HTR-8/SVneo (cell line): Measurements from ENCODE around the gene CNIH1.
A peak's percentile ranks its signal among the peaks of the same experiment; 100 is the strongest.

Experiments used
- DNase-seq: peaks from one replicate; pipeline ENCODE4 v3.0.0; 2011; ENCODE audit warnings: low spot score, mixed read lengths; ENCODE audit not compliant: insufficient read length
- FAIRE-seq: peaks from 2 replicates; lab custom pipeline; 2011; peaks lifted over from hg19 to GRCh38; lab: Jason Lieb, UNC

Gene CNIH1

DNA sequence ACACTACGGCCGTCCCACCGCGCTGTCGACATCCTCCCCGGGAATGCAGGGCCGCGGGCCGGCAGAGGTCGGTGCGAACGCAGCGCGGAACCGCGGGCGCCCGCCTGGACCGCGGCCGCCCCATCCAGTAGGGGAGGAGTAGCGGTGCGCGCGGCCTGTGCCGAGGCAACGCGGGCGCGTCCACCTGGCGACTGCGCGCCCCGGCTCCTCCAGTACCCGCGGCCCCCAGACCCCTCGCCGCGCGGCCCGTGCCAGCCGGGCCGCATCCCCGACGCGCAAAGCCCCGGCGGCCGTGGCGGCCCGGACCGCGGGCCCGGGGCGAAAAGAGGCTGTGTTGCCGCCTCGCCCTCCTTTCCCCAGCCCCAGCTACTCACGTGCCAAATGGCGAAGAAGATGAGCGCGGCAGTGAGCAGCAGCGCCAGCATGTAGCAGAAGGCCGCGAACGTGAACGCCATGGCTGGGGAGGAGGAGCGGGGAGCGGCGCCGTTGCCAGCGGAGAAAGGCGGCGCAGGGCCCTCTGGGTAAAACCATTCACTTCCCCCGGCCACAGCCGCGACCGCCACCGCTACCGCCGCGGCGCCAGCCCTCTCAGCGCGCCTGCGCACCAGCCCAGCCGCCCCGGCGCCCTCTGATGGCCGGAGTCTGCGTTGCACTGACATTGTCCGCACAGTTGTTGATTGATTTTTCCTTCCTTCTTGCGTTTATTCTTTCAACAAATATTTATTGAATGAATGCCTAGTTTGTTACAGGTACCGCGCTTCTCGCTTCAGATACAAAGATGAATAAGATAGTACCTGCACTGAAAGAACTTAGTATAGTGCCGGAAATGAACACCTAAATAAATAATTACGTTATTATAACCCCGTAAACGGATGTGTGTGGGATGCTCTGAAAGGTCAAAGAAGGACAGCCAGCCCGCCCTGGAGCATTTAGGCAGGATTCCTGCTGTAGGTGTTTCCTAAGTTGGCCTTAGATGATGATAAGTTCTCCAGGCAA, at the start of gene CNIH1:
CNIH1 (minus strand) TSS at position 502 of the 996 bp plus-strand sequence; CDS start at position 455, 47 bp downstream.
- FAIRE-seq (peak; percentile 99), DNase-seq (peak; percentile 99)

DNA sequence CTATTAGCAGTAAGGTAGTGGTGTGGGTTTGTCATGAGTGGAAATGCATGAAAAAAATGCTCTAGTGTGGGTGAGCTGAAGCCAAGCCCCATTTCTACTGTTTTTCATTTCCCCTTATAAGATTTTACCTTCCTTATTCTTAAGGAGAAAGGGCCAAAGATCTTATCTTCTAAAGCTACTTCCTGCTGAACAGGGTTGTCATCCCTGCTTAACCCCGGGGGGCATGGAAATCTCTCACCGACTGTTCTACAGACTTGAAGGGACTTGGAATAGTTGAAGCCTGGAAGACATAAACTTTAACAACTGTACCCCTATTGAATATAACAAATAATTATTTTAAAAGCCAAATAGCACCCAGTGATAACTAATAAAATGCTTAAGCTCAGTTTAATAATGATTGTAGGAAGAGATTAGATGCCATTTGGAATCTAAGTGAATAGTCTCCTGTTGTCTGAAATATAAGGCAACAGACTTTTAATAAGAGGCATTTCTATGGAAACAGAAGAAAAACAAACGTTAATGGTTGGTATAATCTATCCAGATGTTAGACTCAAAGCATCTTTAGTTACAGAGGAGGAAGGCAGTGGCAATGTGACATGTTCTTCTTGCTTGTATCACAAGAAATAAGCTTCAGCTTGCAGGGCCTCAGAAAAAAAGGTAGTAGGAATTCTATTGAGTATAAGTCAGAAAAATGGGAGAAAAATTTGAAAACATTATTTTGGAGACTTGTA, 49.4 kb upstream of the CNIH1 start:
- no peak for FAIRE-seq
- DNase-seq, result no peak

DNA sequence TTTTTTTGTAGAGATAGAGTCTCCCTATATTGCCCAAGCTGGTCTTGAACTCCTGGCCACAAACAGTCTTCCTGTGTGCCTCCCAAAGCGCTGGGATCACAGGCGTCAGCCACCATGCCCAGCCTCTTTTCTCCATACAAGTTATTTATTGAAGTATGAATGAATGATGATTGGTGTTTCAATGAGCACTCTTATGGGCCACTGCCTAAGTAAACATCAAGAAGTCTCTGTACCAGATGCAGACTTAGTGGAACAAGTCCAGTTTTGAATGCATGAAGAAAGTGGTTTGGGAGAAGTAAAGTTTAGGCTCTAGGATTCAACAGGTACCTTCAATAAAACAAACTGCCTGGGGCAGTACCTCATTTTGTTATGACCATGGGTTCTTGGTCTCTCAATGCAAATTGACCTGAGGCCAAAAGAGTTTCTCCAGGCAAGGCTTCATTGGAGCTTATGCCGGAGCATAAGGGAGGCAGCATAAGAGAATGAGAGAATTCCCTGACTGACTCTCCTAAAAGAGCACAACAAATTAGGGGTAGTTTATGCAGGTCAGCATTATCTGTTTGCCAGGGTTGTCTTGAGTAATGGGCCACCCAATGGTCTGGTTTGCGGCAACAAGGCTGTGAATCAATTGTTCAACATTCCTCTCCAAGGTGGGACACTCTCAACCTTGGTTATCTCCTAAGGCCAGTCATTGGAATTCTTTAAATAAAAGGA, 48.7 kb upstream of the CNIH1 start:
- peak; percentile 49 for FAIRE-seq
- DNase-seq, result no peak

DNA sequence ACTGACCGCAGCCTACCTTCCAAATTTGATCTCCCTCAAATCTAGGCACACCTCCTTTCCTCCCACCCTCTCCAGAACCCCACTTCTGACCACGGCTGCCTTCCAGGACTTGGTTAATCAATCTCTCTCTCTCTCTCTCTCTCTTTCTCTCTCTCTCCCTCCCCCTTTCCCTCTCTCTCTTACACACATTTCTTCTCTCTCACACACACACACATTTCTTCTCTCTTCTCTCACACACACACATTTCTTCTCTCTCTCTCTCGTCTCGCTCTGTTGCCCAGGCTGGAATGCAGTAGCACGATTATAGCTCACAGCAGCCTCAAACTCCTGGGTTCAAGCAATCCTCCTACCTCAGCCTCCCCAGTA, 48.1 kb upstream of the CNIH1 start:
- no peak for DNase-seq
- peak; percentile 69 for FAIRE-seq

DNA sequence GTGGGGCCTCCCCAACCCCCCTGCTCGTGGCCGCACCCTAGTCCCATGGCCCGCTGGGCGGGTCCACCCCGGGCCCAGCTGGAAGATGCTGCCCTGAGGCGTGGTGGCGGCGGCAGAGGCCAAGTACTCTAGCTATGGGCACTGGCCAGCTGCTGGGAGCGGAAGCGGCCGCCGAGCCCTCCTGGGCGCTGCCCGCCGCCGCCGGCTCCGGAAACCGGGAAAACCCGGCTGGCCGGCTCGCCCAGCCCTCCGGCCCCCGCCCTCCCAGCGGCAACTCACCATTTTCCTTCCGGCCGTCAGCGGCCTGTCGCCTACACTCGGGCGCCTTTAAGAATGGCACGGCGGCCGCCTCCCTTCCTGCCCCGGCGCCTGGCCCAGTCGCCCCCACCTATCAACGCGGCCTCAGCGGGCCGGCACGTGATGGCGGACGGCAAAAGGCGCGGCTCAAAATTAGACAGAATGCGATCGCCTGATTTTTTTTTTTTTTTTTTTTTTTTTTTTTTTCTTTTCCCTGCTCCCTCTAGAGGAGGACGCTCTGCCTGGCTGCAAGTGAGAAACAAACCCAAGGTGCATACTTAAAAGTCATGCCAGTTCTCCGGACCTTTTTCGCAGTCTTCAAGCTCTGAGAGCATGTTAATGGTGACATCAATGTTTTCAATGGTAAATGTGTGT, 47.6 kb upstream of the CNIH1 start, which contains the start of gene GMFB:
GMFB (minus strand) TSS at position 335 of the 672 bp plus-strand sequence; CDS start at position 282, 53 bp downstream.
- FAIRE-seq (peak; percentile 92), DNase-seq (peak; percentile 92)

DNA sequence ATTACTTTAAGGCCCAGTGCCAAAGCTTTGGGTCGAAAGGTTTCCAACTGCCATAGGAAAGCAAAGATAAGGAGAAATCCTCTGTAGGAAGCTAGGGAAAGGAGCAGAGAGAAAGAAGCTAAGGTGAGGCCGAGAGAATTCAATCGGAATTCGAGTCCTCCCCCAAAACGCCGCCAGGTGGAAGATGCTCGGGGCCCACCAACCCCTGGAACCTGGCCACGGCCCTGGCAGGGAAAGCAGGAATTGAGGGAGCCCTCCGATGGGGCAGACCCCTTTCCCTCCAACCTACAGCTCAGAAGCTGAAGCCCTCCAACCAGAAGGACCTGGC, 47.1 kb upstream of the CNIH1 start:
- DNase-seq (no peak), FAIRE-seq (no peak)

DNA sequence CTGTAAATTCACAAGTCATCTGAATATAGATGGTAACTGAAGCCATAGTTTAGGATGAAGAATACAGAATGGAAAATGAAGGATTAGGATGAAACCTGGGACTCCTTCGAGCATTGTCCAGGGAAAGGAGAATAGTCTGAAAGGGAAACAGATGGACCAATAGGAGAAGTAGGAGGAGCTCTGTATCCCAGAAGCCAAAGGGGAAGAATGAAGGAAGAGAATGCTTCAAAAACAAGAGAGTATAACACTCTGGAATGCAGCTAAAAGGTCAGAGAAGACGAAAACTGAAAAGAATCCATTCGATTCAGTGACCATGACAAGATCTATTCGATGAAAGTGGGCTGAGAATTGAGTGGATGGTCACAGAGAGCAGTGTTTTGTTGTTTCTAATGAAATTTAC, 46.6 kb upstream of the CNIH1 start:
- FAIRE-seq (peak; percentile 70), DNase-seq (peak; percentile 82)

DNA sequence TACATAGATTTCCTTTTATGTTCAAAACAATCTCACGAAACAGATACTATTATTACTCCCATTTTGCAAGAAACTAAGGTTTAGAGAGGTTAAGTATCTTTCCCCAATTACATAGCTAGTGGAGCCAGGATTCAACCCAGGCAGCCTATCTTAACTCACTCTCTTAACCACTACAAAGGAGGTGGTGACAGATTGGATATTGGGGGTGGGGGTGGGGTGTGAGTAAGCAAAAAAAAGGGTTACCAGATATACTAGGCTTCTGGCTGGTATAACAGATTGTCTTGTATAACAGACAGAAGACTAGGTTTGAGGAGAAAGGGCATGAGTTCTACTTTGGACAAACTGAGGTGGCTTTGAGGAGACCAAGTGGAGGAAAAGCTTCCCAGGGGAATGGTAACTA, 45.5 kb upstream of the CNIH1 start:
- no peak for FAIRE-seq
- DNase-seq, result no peak

DNA sequence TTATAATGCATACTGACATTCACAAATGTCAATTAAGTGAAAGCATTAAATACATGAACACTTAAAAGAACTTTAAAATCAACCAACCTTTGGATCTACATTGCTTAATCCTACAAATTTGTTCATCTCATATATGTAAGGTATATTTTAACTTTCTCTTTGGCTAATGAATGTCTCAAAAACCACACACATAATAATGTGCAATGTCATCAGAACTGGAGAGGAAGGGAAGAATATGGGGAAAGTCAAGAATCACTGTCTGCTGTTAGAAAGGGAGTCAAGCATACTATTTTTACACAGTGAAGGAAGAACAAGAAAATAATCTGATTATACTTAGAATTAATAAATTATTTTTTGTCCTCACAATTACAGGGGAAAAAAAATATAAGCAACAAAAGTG, 42.7 kb upstream of the CNIH1 start:
- no peak for DNase-seq
- FAIRE-seq, result peak; percentile 40

DNA sequence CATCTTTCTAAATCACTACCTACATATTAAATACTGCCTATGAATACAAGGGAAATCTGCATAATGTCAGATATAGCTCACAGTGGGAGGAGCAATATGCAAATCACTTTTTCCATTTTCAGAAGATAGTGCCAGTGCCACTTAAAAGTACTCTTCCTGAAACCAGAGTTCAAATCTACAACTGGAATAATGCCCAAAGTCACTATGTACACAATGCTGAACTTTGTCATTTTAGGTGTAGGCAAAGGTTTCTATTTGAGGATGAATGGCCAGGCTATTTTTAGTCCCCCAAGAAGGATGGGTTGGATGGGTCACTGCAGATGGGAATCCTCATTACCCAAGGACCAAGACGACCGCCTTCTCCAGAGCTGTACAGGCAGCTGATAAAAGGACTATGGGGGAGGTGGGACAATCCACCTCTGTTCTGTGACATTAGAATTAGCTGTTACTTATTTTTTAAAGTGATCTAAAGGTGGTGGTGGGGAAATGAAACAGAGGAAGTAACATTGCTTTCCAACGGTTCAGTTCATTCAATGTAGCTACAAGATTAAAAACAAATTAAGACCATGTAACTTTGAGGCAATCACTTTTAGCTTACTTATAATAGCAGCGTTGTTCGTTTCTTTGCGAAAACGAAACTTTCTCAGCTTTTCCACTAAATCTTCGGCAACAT, 42.0 kb upstream of the CNIH1 start:
- DNase-seq, result no peak
- peak; percentile 20 for FAIRE-seq

DNA sequence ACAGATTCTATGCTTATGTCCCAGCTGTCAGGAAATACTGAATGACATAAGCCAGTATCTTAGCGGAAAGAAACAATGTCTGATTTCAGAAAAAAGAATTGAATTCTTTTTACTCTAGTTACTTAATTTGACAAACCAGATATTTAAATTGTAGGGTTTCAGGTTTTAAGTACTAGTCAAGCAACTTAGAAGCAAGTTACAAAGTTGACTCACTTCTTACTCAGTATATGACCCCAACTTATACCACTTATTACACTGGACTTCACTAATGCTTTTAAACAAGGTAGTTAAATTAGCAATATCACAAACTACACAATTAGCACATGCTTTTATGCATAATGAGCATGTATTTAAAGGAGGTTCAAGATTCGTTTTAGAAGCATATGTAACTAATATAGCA, 40.5 kb upstream of the CNIH1 start:
- FAIRE-seq, result peak; percentile 81

DNA sequence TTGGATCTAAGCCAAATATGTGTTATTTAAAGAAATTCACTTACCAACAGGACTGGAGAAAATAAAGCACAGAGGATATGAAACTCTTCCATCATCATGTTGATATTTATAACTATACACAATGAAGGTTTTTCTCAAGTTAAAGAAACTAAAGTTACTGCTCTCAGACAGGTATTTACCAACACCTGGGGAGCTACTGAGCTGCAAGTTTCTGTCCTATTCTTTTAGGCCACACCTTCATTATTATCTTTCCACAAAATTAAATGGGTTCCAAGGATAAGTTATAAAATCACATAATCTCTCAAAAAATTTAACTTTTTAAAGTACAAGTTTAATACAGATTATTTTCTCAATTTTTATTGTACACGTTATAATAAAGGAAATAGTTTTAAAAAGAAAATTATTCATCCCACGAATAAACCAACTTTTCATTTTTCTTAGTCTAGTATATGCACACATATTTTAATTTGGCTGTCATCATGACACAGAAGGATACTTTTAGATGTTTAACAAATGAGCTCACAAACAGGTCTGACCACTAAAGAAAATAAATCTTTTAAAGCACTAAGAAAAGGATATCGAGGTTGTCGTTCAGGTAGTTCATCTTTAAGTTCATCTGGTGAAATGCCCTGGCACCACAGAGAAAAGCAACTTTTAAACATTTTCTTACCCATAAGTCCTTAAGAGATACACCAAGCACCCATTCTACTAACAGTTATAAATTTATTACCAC, 39.8 kb upstream of the CNIH1 start:
- no peak for DNase-seq
- FAIRE-seq, result no peak

More for the DNA sequence above, 40.5 kb upstream of the CNIH1 start:
- DNase-seq, result no peak

DNA sequence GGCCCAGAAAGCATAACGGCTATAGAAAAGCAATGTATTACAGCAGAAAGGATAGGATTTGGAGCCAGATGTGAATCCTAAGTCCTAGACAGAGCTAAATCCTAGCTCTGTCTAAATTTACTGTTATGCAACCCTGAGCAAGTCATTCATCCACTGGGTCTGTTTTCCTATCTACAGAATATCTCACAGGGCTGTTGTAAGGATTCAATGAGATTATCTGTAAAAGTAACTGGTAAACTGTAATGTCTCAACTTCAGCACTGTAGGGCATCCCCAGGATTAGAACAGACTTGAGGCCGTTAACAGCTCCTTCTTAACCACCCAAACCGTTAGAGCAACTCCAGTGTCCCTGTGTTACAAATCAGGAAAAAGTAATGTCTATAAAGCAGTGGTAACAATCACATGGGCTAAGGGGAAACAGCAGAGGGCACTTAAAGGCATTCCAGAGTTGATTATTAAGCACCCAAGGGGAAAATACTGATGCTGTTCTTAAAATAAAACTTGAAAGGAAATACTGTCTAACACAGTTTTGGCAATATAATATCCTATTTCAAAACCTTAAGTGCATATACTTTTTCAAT, 37.6 kb upstream of the CNIH1 start:
- FAIRE-seq, result peak; percentile 71

DNA sequence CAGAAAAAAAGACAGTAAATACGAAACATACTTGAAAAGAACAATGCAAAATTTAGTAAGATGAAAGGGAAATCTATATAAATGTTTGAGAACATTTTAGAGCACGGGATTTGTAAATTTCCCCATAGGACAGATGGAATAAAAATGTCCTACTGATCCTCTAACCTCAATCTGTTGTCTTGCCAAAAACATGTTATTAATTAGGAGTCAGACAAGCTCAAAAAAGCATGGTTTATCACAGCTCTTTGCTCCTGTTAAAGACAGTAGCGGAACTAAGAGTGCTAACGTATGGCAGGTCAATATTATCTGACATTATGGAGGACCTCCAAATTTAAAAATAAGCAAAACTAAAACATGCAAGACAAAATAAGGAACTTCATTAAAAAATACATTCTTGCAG, 34.7 kb upstream of the CNIH1 start:
- FAIRE-seq (peak; percentile 86), DNase-seq (no peak)

More for the DNA sequence above, 37.6 kb upstream of the CNIH1 start:
- DNase-seq, result no peak

DNA sequence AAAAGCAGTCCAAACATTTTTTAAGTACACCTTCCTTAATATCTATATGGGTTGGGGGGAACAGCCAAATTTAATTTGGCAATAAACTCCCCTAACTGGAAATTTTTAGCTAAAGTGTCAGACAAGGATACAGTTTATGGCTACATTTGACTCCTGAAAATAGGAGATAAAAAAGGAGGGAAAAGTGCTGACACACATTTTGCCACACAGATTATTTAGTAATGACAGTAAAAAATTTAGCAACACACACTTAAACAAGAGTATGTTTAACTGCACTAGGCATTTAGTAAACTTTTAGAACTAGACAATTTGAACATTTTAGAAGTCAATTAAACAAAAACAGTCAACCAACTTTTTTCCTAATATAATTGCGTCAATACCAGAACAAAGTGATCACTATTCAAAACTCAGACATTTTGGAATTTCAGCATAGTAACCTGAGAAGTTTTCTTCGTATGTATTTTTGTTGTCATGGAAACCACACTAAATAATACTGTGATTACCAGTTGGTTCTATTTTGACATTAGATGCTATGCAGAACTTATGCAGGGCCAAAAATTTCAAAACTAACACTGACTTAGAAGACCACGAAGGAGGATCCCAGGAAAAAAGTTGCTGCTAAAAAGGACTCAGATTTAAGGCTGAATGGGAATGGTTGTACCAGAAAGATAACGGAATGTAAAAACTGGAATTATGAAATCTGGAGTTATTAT, 34.2 kb upstream of the CNIH1 start:
- FAIRE-seq (no peak), DNase-seq (no peak)

DNA sequence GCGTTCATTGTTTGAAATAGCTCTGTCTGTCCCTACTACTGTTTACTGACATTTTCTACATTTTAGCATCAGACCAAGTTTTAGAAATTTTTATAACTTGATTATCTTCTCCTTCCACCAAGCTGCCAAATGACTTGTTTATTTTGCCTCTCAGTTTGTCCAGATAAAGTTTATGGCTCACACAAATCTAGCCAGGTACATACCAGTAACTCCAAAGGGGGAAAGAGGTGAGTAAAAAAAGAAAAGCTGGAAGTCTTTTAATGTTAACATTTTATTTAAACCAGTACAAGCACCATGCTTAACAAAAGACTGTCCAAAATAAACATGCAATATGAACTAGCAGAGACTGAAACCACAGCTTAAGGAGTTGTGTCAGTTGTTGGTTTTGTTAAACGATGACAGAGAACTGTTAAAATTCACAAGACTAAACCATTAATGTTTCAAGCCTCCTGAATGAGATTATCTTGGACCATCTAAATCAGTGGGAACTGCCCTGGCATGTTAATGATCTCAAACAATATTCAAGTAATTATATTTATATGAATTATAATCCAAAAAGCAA, 33.1 kb upstream of the CNIH1 start:
- DNase-seq (no peak), FAIRE-seq (no peak)

DNA sequence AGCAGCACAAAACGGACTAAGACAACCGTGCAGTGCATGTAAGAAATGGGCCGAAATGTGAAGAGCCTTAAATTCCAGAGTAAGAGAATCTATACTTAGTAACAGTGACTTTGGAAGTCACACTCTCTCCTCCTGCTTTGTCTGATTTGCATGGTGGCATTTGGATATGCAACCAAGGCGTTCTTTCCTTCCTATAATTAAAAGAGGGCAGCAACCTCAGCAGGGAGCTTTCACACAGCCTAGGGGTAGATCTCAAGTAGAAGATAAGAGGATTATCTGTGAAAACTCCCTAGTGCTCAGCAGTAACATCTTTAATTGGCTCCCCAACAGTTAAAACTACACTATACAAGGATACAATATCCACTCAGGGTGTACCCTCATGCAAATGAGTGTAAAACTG, 31.1 kb upstream of the CNIH1 start:
- FAIRE-seq (peak; percentile 66), DNase-seq (no peak)

DNA sequence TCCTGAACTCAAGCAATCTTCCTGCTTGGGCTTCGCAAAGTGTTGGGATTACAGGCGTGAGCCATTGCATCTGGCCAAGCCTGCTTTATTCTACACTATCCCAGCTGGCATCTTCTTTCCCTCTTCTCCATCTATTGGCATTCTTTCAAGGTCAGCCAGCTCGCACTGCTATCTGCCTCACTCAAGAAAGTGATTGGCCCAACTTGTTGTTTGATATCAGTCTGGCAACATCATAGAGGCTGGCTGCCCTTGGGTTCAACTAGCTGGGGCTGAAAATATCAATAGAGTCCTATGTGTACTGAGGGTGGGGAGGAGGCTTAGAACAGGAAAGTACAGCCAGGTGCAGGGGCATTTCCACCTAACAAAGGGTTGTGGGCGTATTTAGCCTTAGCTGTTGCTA, 30.5 kb upstream of the CNIH1 start:
- FAIRE-seq (peak; percentile 65), DNase-seq (no peak)
